Osteoblast (primary cell): ENCODE data around the gene G6PC2. TPM values are rescaled to one million over a fixed set of nuclear protein-coding genes. Genes with fewer than 3 reads are reported as not detected.

Source experiments
- DNase-seq: peaks from one replicate; pipeline ENCODE4 v3.0.0; 2011; ENCODE audit warnings: low spot score, mixed read lengths; ENCODE audit not compliant: insufficient read length; ENCODE audit errors: missing footprints
- H2AFZ ChIP-seq: 2 replicates; pipeline ENCODE4 v1.6.0; 2011; ENCODE audit warnings: mild to moderate bottlenecking, low read length
- H3K27ac ChIP-seq: 2 replicates; pipeline ENCODE4 v1.5.1; 2011; ENCODE audit warnings: mild to moderate bottlenecking, low read depth, low read length, moderate library complexity
- H3K27me3 ChIP-seq: 2 replicates; pipeline ENCODE4 v1.6.0; 2012; ENCODE audit warnings: mild to moderate bottlenecking, control low read depth, inconsistent platforms, low read length, moderate library complexity; ENCODE audit not compliant: insufficient read depth
- H3K36me3 ChIP-seq: 2 replicates; pipeline ENCODE4 v1.5.1; 2011; ENCODE audit warnings: mild to moderate bottlenecking, low read length, control low read depth, moderate library complexity; ENCODE audit not compliant: insufficient read depth
- H3K4me1 ChIP-seq: 2 replicates; pipeline ENCODE4 v1.5.1; 2011; ENCODE audit warnings: mild to moderate bottlenecking, low read length, control low read depth, moderate library complexity; ENCODE audit not compliant: insufficient read depth
- H3K4me2 ChIP-seq: 2 replicates; pipeline ENCODE4 v1.6.0; 2011; ENCODE audit warnings: mild to moderate bottlenecking, low read length; ENCODE audit not compliant: insufficient read depth
- H3K4me3 ChIP-seq: fragments of 200-600 bp; sonication (generic); 3 replicates; pipeline ENCODE4 v1.5.1; 2012; ENCODE audit warnings: mild to moderate bottlenecking, low read length, inconsistent platforms; ENCODE audit not compliant: insufficient read depth
- H3K79me2 ChIP-seq: 2 replicates; pipeline ENCODE4 v1.6.0; 2012; ENCODE audit warnings: mild to moderate bottlenecking, low read length, control low read depth, inconsistent platforms; ENCODE audit not compliant: insufficient read depth
- H3K9me3 ChIP-seq: 2 replicates; pipeline ENCODE4 v1.5.1; 2011; ENCODE audit warnings: low read depth, low read length, control low read depth
- H4K20me1 ChIP-seq: 2 replicates; pipeline ENCODE4 v1.6.0; 2012; ENCODE audit warnings: mild to moderate bottlenecking, low read length, control low read depth; ENCODE audit not compliant: insufficient read depth
- CTCF ChIP-seq: IDR thresholded peaks from 2 replicates; pipeline ENCODE4 v1.5.1; 2011; ENCODE audit warnings: mild to moderate bottlenecking, low read depth, low read length, moderate library complexity; ENCODE audit errors: extremely low read depth
- total RNA-seq: library from RNA; depleted of rRNA; stranded (reverse); fragments of >200 nt; gene quantifications from 2 replicates; pipeline ENCODE4 v1.2.3, GENCODE V29; 2012

G6PC2 gene
- total RNA-seq, 1 donor = not detected

GRCh38 chr2:168890006-168890782, 10.9 kb upstream of the G6PC2 start, which contains the start of gene SPC25:
SPC25 (minus strand) TSS chr2:168890430; CDS start chr2:168889519, 911 bp downstream.
- H3K79me2 ChIP-seq = peaks cover 11% of the 10 kb centered on the region

GRCh38 chr2:168892327-168892726, 8.8 kb upstream of the G6PC2 start:
- H3K79me2 ChIP-seq = peaks cover 11% of the 10 kb centered on the region
- no peak overlapping the region for H2AFZ ChIP-seq
- peaks cover 10% of the 10 kb centered on the region for H3K4me1 ChIP-seq
- TF ChIP-seq CTCF = no peak
- H3K27me3 ChIP-seq = peaks cover 10% of the 10 kb centered on the region
- DNase-seq = no peak
- no peaks in the 10 kb centered on the region for H3K9me3 ChIP-seq
- no peak overlapping the region for H3K4me2 ChIP-seq
- H4K20me1 ChIP-seq = no peaks in the 10 kb centered on the region
- H3K27ac ChIP-seq = no peak overlapping the region
- no peak overlapping the region for H3K4me3 ChIP-seq
- H3K36me3 ChIP-seq = no peaks in the 10 kb centered on the region

More at GRCh38 chr2:168890006-168890782, 10.9 kb upstream of the G6PC2 start, which contains the start of gene SPC25:
- peaks cover 10% of the 10 kb centered on the region for H3K4me1 ChIP-seq
- no peak for TF ChIP-seq CTCF
- no peaks in the 10 kb centered on the region for H4K20me1 ChIP-seq
- peak within 1 kb of the TSS; percentile 34 for H3K27ac ChIP-seq
- peak within 1 kb of the TSS; percentile 98 for H2AFZ ChIP-seq
- H3K36me3 ChIP-seq = no peaks in the 10 kb centered on the region
- peak; percentile 96 for DNase-seq
- H3K4me3 ChIP-seq = peak within 1 kb of the TSS; percentile 85
- peak within 1 kb of the TSS; percentile 92 for H3K4me2 ChIP-seq
- no peaks in the 10 kb centered on the region for H3K9me3 ChIP-seq
- H3K27me3 ChIP-seq = peaks cover 10% of the 10 kb centered on the region

- Histone ChIP-seq H3K36me3 (no peaks in the 10 kb centered on the region), H3K27ac (no peak overlapping the region), H3K4me3 (no peak overlapping the region), H3K27me3 (peaks cover 10% of the 10 kb centered on the region), H4K20me1 (no peaks in the 10 kb centered on the region), H3K4me1 (peaks cover 10% of the 10 kb centered on the region), H3K79me2 (peaks cover 11% of the 10 kb centered on the region), H2AFZ (no peak overlapping the region), H3K9me3 (no peaks in the 10 kb centered on the region), H3K4me2 (no peak overlapping the region)
- no peak for DNase-seq
- no peak for TF ChIP-seq CTCF
These were observed 7.0 kb upstream of the G6PC2 start for GRCh38 chr2:168894101-168894500.

DNA sequence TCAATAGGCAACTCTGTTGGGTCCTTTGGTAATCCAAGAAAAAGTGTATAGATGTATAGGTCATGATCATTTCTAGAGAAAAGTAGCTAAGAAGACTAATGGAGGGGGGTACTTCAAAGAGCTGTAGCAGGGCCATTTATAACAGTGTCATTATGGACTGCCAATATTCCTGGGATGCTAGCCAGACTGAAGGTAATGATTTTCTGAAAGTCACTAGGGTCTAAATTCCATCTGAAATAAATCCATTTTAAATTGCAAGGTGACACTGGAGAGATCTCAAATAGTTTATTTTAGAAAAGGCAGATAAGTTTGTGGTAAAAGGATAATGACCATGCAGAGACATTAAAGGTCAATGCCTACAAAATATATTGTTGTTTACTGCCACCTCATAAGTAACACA, 6.4 kb upstream of the G6PC2 start:
- Histone ChIP-seq H3K27me3 (peaks cover 10% of the 10 kb centered on the region), H2AFZ (no peak overlapping the region), H3K4me2 (no peak overlapping the region), H3K9me3 (no peaks in the 10 kb centered on the region), H3K4me3 (no peak overlapping the region), H4K20me1 (no peaks in the 10 kb centered on the region), H3K27ac (no peak overlapping the region), H3K36me3 (no peaks in the 10 kb centered on the region), H3K4me1 (peaks cover 4% of the 10 kb centered on the region), H3K79me2 (peaks cover 5% of the 10 kb centered on the region)
- no peak for DNase-seq
- no peak for TF ChIP-seq CTCF
